ENCODE data around the gene HOMER1.

DNA sequence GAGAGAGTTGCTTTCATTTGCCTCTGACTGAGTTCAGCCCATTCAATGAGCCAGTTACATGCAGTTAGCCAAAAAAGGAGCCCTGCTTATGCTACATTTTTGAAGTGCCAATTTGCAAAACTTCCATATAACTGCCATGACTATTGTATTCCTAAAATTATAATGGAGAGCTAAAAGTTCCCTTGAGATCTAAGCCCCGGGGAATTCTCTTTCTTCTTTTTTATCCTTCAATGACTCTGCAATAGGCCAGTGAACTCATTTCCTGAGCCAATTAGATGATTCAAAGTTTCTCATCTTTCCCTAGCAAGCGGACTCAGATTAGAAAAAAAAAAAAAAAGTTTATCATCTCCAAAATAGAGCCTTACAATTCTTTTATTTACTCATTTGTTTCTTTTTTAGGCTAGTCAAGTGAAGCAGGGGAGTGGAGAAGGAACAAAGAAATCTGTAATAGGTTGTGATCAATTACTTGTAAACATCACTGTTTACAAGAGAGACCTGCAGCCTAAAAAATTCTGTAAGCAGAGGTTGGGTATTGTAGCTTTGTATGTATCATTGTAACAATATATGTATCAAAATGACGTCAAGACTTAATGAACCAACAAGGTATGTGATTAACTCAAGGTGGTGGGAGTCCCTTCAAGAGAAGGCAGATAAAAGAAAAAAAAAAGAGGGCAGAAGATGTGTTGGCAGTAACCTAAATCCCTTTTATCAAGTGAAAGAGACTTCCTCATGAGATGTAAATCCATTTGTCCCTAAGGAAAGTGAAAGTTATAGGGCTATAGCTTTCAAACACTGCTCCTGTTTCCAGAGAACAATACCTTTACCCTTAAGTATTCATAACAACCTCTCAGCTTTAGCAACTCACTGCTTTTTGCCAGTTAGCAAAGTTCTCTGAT, 48.7 kb upstream of the HOMER1 start:
- no peak for TF ChIP-seq EZH2 (IDR thresholded peaks at IDR 0.05)
- peak; percentile 50; the same call in 1 of the 2 replicates for TF ChIP-seq POLR2AphosphoS5 (IDR thresholded peaks at IDR 0.05; ENCODE audit: borderline replicate concordance, low read depth, low read length)
- TF ChIP-seq FOXP2 (optimal IDR thresholded peaks at IDR 0.05; ENCODE audit: control extremely low read depth, extremely low read length, insufficient read depth), result no peak
